Measurements from ENCODE around the gene LHX2. TPM values are rescaled to one million over a fixed set of nuclear protein-coding genes. Genes with fewer than 3 reads are reported as not detected.
A peak's percentile ranks its signal among the peaks of the same experiment; 100 is the strongest.

LHX2 gene
- total and polyA plus RNA-seq, 7 donors: not detected

- Histone ChIP-seq H3K27ac (no peak overlapping the region), H3K36me3 (ENCODE audit: insufficient read depth in 1 of 2, low read depth in 1 of 2) (no peaks in the 10 kb centered on the region), H3K4me3 (peak overlapping the region; percentile 48), H3K4me1 (no peaks in the 10 kb centered on the region), H3K9me3 (no peaks in the 10 kb centered on the region), H3K27me3 (ENCODE audit: insufficient read depth in 3 of 3, low read length in 2 of 3) (peaks cover 0 to 97% (median 53%) of the 10 kb centered on the region in 3 donors)
- 61 to 64% (median 62%) methylated on average over 21 of the region's 21 CpGs for WGBS, 3 donors
- ATAC-seq (no peak), DNase-seq (no peak)
- intact Hi-C loops (cut with DNase I): no loop called here
- TF ChIP-seq CTCF (IDR thresholded peaks at IDR 0.05): no peak
These were observed 7.4 kb downstream of the LHX2 start for GRCh38 chr9:124018730-124019697.

- Histone ChIP-seq H3K4me3 (no peak overlapping the region), H3K9me3 (no peaks in the 10 kb centered on the region), H3K27ac (no peak overlapping the region), H3K27me3 (ENCODE audit: insufficient read depth in 3 of 3, low read length in 2 of 3) (peaks cover 0 to 91% (median 53%) of the 10 kb centered on the region in 3 donors), H3K36me3 (ENCODE audit: insufficient read depth in 1 of 2, low read depth in 1 of 2) (no peaks in the 10 kb centered on the region), H3K4me1 (no peaks in the 10 kb centered on the region)
- DNase-seq: no peak
- TF ChIP-seq CTCF (IDR thresholded peaks at IDR 0.05): no peak
- intact Hi-C loops (cut with DNase I): no loop called here
- WGBS, 3 donors: 66 to 71% (median 70%) methylated on average over 15 of the region's 15 CpGs
- no peak for ATAC-seq
These were observed 8.4 kb downstream of the LHX2 start for GRCh38 chr9:124019771-124020519.

GRCh38 chr9:124020520-124021384 lies 9.2 kb downstream of the LHX2 start:
- H3K36me3 ChIP-seq (ENCODE audit: insufficient read depth in 1 of 2, low read depth in 1 of 2): no peaks in the 10 kb centered on the region
- TF ChIP-seq CTCF (IDR thresholded peaks at IDR 0.05): no peak
- peaks cover 0 to 83% (median 47%) of the 10 kb centered on the region in 3 donors for H3K27me3 ChIP-seq (ENCODE audit: insufficient read depth in 3 of 3, low read length in 2 of 3)
- no peaks in the 10 kb centered on the region for H3K4me1 ChIP-seq
- DNase-seq: no peak
- H3K4me3 ChIP-seq: no peak overlapping the region
- H3K27ac ChIP-seq: no peak overlapping the region
- intact Hi-C loops (cut with DNase I): no loop called here
- no peak for ATAC-seq
- H3K9me3 ChIP-seq: no peaks in the 10 kb centered on the region
- WGBS, 3 donors: 61 to 70% (median 67%) methylated on average over 31 of the region's 31 CpGs

DNA sequence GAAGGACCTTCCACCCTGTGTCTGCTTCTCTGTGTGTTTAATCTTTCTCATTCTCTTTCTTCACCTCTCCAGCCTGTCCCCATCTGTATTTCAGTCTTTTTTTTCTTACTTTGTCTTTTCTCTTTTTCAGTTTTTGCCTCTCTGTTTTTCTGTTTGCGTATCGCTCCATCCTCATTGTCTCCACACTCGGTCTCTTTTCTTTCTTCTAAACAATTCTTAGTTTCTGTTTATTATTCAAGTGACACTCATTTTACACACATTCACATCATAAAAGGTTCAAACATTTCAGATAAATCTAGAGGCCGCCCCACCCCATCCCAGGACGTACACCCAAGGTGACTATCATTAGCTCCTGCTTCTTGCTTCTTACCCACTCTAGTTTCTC lies 9.8 kb downstream of the LHX2 start:
- H3K9me3 ChIP-seq: no peaks in the 10 kb centered on the region
- peaks cover 0 to 77% (median 45%) of the 10 kb centered on the region in 3 donors for H3K27me3 ChIP-seq (ENCODE audit: insufficient read depth in 3 of 3, low read length in 2 of 3)
- no peak for DNase-seq
- H3K36me3 ChIP-seq (ENCODE audit: insufficient read depth in 1 of 2, low read depth in 1 of 2): no peaks in the 10 kb centered on the region
- H3K27ac ChIP-seq: no peak overlapping the region
- H3K4me3 ChIP-seq: no peak overlapping the region
- H3K4me1 ChIP-seq: no peaks in the 10 kb centered on the region
- 75 to 80% (median 75%) methylated on average over 5 of the region's 5 CpGs for WGBS, 3 donors
- ATAC-seq: no peak
- intact Hi-C loops (cut with DNase I): no loop called here
- no peak for TF ChIP-seq CTCF (IDR thresholded peaks at IDR 0.05)

Measured in psoas muscle (tissue), 8 donors.